HG03196 (cell line): Measurements from ENCODE around the gene FARS2.

Source experiments
- ATAC-seq: cut with Tn5 transposase; IDR thresholded peaks from one replicate; pipeline ENCODE4 v1.9.1; 2021; ENCODE audit not compliant: unreplicated experiment

The FARS2 gene

GRCh38 chr6:5416250-5416649 is 154.9 kb downstream of the FARS2 start:
- no peak for ATAC-seq

DNA sequence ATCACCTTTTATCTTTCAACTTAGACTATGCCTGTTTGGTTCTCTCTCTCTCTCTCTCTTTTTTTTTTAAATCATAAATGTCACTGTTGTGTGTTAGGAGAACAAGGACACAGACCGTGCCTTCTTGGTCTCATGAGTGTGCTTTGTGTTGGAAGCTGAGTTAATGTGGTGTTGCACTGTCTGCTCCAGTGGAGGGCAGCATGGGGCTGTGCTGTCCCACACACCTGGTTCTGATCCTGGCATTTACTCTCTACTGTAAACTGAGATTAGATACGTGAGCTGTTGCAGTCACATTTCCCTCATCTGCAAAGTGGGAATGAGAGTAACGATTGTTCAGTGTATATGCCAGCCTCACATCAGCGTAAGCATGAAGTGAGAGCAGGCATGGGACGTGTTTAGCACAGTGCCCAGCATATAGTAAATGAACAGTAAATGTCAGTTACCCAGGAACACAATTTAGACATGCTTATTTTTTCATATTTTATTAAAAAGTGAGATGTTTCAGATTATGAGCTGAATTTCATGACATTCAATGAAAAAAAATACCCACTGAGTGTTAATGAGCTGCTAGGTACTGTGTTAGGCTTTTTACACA is 161.1 kb downstream of the FARS2 start:
- no peak for ATAC-seq

DNA sequence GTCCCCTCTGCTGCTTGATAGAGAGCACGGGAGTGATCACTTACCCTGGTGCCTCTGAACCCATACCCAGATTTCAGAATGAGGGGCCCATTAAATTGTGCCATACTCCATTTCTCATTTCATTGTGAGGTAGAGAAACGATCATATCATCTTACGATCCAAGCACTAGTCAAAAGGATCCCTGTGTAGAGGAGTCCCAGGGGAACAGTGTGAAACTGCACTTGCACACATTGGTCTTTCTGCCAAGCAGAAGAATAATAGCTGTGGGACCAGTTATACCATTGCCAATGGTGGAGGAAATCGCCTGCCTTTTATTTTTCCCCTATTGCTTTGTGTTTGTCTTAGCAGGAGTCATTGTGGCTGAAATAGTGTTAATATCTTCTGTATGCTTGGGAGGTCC is 161.9 kb downstream of the FARS2 start:
- ATAC-seq = no peak

GRCh38 chr6:5424726-5425125 is 163.4 kb downstream of the FARS2 start:
- no peak for ATAC-seq

GRCh38 chr6:5425267-5425666 is 164.0 kb downstream of the FARS2 start:
- ATAC-seq = no peak

DNA sequence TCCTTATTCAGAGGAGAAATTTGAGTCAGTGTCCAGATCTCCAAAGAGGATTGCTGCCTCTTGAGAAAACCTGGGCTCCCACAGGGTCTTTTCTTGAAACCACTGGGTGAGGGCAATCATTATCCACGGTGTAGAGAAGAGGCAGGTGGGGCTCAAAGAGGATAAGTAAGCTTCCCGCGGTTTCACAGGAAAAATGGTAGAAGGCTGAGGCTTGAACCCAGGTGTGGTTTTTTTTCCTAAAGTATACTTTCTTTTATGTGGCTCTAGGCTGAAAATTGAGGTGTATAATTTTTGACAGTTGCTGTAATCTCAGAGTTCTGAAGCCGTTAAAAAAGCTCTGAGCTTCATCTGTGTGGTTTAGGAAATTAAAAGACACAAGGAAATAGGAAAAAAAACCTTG is 164.5 kb downstream of the FARS2 start:
- ATAC-seq = no peak

- ATAC-seq = no peak
Measured at GRCh38 chr6:5427586-5427985, 166.3 kb downstream of the FARS2 start.

- ATAC-seq = no peak
Measured at GRCh38 chr6:5433324-5433723, 172.0 kb downstream of the FARS2 start.

- ATAC-seq = no peak
Measured at GRCh38 chr6:5435449-5435848, 174.1 kb downstream of the FARS2 start.

DNA sequence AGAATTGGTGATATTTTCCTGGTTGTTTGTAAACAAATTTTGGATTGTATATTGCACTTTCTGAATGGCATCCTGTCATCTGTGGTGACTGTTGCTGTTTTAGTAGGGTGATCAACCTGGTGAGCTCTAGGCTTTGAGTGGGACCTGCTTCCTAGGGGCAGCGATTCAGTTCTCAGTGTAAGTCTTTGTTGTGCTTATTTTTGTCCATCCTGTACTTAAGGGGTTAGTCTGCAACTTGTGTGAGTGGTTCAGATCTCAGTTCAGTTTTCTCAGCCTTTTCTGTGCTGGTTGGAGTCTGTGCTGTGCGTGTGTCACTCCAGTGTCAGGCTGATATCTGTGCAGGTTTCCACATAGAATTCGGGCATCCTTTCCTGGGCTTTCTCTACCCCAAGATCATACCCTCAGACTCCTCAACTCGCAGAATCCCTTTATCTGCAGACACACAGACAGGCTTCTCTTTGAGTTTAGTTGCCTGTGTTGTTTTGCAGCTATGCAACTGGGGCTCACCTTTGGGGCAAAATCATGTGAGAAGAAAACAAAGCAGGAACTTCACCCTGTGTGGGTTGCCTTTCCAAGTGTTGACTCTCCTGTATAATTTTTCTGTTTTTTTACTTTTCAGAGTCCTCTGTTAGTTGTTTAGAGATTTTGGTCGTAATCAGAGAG is 177.7 kb downstream of the FARS2 start:
- no peak for ATAC-seq

- ATAC-seq = no peak
Measured at GRCh38 chr6:5439749-5440148, 178.4 kb downstream of the FARS2 start.

- ATAC-seq = no peak
Measured at GRCh38 chr6:5442319-5442718, 181.0 kb downstream of the FARS2 start.

DNA sequence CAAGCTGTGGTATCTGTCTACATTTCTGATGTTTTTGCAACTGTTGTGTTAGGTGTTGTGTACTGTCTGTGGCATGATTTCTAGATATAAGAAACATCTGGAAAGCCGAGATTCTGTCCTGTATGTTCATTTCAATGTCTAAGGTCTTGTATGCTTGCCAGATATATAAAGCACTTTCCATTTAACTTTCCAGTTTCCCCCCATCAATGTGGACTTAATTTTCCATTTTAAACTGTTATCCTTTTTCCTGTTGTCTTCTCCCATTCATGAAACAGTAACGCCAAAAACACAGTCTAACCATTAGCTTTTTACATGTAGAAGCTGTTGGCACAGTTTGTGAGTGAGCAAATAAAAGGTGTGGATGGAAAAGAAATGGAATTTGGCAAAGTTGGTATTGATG is 181.6 kb downstream of the FARS2 start:
- ATAC-seq = no peak

DNA sequence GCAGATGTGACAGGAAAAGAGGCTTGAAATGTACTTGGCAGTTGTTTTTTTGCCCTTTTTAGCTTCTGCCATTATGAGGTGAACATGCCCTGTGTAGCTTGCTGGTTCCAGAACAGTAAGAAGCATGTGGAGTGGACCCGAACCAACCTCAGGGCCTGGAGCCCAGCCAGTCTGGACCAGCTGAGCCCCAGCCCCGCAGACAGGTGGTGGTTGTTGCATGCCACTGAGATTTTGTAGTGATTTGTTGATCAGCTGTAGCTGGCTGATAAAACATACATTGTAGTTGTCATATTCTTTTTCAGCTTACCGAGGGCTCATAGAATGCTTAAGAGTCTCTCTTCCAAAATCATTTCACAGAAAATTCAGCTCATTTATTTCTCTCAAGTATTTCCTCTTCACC is 182.2 kb downstream of the FARS2 start:
- ATAC-seq = no peak

GRCh38 chr6:5446362-5447075 is 185.2 kb downstream of the FARS2 start:
- no peak for ATAC-seq

DNA sequence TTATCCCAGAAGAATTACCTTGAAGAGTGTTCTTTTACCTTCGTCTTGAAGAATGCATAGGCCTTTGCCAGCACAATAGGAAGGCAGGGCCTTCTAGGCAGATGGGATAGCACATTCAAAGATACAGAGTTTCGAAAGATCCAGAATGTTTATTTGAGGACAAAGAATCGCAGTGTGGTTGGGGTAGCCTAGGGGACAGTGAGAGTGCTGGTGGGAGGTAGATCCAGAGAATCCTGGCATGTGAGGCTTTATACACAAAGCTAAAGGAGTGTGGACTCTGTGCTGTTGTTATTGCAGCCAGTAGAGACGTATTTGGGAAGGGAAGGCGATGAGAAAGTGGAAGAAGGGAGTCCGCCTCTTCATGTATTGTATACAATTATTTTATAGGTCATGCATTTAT is 186.6 kb downstream of the FARS2 start:
- ATAC-seq = no peak

DNA sequence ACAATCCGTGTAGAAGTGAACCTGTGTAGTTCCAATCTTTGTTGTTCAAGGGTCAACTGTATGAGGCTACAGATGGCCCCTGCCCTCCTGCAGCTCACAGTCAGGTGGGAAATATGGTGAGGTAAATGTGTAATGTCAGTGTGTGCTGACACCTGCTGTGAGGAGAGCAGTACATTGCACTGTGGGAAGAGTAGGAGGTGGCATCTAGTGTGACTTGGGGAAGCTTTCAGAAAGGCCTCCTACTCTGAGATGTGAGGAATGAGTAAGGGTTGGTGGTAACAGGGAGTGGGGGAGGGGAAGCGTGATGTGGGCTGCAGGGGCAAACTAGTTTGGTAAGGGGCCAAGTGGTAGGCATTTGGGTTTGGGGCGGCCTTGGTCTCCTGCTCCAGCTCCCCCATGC is 188.8 kb downstream of the FARS2 start:
- no peak for ATAC-seq

DNA sequence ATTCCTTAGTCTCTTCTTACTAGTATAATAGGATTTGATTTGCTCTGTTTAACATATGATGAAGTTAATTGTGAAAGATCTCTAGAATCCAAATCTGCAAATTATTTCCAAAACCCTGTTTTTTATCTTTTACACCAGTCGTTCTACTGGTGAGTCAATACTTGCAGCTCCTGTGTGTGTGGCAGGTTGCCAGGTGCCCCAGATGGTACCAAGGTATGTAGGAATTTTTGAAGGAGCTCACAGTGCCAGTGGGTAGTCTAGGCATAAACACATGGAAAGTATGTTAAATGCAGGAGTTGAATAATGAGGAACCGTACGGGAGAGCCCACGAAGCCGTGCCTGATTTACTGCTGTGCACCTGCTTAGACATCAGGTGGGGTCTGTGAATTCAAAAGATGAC is 192.2 kb downstream of the FARS2 start:
- ATAC-seq = no peak

DNA sequence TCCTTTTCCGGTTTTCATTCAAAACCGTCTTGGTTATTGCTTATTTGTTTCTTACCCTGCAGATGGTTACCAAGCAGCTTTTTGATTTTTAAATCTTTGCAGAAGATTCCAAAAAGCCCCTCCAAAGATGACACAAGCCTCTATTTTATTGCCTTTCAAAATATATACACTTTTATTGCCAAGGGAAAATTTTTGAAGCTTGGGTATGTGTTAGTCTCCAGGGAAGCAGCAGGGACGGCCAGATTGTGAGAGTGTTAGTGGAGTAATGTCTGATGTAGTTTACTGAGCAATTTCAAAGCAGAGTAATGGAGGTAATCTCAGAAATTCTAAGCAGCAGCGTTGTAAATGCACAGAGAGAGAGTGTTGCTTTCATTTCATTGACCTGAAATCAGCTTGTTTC is 193.8 kb downstream of the FARS2 start:
- no peak for ATAC-seq

GRCh38 chr6:5457041-5457440 is 195.7 kb downstream of the FARS2 start:
- ATAC-seq = no peak

GRCh38 chr6:5457983-5458683 is 196.8 kb downstream of the FARS2 start:
- no peak for ATAC-seq

DNA sequence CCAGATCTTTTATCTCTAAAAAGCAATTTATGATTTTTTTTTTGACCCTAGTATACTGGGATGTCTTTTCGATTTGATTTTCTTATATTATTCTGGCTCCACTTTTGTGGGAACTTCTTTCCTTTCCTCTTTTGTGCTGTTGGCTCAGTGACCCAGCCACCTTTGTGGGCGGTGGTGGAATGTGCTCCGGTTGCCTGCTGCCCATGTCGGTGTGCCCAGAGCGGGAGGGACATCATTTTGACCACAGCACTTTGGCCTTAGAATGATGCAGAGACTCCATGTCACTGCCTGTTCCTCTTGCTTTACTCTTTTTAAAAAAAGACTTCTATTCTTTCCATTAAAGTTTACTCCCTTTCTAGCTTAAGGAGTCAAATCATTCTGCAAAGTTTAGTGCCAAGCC is 198.0 kb downstream of the FARS2 start:
- ATAC-seq = no peak
